ENCODE data around the gene PHACTR2.

PHACTR2 gene

DNA sequence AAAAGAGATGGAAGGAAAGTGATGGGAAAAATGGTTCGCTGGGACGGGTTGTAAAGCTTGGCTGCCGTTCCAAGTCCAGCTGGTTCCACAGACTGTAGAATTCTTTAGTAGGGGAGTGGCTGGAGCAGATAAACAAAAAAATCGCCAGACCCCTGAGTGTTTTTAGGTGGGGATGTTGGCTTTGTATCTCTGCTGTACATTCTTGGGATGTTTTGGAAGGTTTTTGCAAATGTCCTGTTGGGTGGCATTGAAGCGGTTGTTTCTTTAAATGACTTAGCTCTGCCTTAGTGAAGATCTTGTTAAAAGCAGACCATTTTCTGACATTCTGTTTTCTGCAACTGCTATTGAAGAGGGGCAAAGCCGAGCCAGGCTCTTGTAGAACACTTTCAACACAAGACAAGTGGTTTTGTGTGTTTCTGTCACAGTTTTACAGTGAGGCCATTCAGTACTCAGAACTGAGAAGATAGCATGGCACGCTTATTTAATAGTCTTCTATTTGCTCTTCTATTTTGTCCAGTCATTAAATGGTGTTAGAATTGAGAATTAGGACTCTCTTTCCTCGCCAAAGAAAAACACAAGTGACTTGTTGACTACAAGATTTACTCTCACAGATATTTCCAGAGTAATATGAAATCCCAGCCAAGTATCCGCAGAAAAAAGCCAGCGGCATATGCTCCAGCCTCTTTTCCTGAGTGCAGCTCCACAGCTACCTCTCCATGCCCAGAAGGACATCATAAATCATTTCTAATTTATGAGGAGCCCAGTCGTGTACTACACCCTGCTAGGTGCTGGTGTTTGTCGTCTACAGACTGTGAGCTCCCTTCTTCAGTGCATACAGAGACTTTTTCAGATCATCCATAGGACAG, 65.8 kb downstream of the PHACTR2 start:
- DNase-seq: no peak

DNA sequence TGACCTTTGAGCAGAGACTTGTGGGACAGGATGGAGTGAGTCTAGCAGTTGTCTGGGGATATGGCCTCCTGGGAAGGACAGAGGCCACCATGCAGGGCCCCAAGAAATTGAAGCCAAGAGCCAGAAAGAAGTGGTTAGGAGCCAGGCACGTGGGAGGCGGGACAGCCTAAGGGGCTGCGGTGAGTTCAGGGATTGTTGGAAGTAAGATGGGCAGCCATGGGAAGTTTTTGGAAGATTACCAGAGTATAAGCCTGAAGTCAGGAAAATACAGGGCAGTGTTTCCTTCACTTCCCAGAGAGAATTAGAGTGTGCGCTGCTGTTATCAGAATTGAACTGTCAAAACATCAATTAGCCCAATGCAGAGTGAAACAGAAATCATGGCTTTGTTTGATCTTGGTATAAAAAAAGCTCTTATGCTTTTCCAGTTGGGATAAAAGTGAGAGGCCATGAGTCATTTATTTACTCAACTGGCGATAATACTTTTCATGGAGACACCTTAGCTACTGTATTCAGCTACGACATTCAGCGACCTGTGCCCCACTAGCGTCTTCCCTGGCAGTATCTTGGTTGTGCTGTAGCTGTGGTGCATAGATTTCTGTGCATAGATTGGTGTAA, 66.9 kb downstream of the PHACTR2 start:
- DNase-seq: no peak

DNA sequence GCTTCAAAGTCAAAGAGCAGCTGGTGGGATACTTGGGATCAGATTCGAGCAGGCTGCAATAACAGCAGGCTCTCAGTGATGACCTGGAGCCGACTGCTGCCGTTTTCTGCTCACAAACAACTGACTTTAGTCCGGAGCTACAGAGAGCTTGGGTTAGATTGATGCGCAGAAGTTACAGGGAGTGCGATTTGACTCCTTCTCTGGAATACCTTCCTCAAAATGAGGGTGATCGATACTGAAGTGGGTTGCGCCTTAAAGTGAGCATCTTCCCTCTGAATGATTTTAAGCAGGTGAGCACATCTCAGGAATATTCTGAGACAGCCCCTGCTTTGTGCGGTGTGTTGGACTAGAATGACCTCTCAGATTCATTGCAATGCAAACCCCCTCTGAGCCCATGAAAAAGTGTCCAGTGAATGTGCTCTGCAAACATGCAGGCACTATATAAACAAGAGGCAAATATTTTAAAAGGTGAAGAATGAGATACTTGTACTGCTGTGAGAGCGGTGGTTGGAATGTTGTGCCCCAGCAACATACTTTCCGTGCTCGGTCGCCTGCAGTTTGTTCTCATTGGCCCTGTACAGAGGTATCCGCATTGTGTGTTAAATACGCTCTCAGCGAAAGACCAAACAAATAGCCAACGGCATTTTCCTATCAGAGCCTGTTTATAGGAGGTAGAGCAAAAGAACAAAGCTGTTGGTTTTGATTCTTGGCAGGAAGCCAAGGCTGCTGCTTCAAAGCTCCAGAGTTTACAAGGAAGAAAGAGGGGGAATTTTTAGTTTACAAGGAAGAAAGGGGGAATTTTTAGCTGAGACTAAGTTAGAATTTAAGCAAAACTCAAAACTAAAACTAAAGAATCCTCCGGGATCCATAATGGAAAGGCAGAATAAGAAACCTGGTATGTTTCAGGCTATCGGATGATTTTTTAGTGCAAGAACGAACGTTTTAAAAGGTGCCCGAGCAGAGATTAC, 67.7 kb downstream of the PHACTR2 start:
- DNase-seq: no peak

DNA sequence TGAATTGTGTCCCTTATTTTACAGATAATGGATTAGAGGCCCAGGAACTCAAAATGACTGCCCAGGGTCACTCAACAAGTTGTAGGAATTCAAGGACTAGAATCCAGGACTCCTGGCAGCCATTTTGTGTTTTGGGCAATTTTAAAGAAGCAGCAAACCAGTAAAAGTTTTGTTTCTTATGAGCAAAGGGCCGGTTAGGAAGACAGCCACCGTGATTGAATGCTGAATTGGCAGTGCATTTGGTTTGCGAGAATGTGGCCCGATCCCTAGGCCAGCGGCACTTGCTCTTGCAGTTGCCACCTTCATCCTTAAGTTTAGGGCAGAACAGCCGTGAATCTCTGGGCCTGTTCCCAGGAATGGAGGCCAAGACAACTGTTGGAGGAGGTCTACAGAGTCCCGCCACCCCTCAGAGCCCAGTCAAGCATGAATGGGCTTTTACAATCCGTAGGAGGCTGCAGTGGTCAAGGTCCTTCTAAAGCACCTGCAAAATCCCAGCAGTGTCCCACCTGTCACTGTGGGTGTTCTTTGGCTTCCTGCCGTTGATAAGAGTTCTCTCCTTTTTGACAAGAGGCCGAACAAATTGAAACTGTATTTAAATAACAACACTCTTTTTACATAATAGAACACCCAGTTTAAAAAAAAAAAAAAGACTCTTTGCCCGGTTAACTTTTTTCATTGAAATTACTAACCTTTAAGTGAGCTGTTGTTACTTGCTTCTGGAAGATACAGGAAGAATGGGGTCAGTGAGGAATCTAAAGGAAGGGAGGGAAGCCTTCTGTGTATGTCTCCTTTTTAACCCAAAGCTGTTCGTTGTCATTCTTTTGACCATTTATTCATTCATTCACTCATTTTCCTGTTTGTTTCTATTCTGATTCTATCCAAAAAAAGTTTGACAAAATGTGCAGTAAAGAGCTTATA, 68.7 kb downstream of the PHACTR2 start:
- no peak for DNase-seq

DNA sequence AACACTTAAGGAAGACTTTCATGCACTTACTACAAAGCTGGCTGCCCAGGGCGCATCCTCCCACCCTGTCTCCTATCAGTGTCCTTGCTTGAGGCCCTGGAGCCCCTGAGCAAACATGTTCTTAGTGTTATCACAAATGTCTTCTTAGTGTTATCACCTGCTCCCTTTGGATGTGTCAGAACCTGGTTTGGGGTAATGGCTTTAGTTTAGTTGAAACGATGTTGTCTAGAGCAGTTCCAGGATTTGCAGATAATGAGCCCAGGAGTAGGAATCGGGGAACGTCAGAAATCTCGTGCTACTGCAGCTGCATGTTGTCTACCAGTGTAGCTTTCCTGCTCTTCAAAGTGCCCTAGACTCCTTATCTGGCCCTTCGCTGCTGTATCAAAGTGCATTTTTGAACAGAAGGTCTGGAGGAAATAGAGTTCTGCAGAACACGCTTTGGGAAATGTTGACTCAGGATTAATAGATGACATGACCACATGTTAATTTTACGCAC, 69.6 kb downstream of the PHACTR2 start:
- no peak for DNase-seq

DNA sequence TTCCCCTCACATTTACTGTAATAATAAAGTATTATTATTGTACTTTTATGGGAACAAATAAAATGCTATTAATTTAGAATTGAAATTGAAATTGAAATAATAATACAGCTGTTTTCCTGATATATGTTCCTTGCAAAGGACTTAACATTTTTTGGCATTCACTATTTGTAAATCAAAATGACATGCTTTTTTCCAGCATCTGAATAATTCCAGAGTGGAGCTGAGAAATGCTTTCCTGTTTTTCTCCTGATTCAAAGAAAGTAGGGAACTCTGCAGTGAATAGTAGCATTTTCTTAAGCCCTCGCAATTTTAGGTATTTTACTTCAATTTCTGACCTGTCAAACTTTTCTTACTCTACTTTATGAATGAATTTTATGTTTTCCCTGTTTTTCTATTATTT, 72.1 kb downstream of the PHACTR2 start:
- DNase-seq: no peak

DNA sequence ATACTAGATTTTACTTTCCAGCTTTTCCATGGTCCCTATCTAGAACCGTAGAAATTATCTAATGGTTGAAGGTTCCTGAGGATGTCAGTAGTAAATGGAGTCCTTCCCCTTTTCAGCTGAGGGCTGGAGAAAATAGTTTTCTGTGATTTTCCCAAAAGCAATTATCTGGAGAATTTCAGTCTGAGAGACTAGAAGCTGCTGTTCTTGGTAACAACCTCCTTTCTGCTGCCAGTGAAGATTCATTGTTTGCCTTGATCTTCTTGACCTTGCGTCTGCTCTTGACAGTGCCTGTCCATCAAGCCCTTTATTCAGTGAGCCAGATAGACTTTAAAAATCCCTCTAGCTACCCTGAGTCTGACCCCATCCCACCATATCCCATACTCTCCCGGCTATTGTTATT, 73.1 kb downstream of the PHACTR2 start:
- DNase-seq: no peak

DNA sequence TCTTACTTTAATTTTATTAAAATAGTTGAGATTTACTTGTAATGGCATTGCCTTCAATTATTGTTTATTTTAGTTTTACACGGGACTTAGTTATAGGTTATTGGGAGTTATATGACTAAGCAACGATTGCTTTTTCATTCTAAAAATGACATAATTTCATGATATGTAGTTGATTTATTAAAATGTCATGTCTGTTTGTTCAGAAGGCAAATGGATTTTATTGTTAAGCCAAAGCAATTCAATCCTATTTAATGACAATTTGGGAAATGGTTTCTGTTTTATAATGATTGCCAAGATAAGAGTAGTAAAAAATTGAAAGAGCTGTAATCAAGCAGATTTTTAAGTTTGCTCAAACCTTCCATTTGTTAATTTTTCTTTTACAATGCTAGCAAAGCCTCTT, 74.7 kb downstream of the PHACTR2 start:
- no peak for DNase-seq

DNA sequence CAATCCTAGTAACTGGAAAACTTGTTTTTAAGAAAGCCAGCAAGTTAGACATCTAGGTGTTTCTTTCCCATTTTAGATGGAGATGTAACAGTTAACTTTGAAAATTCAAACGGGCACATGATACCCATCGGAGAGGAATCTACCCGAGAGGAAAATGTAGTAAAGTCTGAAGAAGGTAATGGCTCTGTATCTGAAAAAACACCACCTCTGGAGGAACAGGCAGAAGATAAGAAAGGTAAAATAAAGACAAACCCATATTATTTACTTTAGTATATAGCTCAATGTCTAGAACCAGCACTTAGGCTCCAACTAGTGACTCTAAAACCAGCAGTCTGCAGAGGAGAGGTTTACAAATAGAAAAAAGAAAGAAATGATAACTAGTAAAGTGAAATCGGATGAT, 75.9 kb downstream of the PHACTR2 start:
- DNase-seq: no peak

DNA sequence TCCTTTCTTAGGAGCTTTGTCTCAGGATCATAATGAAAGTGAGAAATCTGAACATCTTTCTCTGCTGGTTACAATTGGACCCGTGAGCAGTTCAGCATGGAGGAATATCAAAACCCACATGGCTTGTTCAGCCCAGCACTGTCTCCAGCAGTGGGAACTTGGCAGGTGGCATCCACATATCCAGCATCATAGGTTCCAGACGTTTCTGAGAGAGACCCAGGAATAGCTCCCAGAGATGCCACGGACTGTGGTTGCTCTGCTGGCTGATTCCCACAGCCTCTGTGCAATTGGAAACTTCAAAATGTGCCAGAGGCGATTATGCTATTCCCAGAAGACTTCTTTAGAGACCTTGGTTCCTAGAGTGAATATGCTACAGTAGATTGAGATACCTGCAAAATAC, 76.4 kb downstream of the PHACTR2 start:
- DNase-seq: no peak

DNA sequence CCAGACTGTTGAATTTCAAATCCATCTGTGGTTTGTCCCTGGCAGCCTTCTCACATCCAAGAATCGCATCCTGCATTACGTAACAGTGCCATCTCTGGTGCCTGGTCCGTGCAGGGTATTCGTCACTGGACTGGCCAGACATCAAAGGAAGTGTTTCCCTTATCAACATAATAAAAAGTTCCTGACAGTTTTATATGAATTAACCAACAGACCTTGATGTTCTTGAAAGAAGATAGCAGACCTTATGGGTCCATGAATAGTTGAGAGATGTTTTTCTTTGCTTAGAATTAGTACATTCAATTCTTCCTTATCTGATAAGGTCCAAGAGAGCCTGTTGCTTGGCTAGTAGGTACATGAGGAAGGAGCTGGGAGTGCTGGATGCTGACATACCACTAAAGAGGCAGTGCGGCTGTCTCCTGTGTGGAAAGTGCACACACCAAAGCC, 77.6 kb downstream of the PHACTR2 start:
- DNase-seq: no peak

DNA sequence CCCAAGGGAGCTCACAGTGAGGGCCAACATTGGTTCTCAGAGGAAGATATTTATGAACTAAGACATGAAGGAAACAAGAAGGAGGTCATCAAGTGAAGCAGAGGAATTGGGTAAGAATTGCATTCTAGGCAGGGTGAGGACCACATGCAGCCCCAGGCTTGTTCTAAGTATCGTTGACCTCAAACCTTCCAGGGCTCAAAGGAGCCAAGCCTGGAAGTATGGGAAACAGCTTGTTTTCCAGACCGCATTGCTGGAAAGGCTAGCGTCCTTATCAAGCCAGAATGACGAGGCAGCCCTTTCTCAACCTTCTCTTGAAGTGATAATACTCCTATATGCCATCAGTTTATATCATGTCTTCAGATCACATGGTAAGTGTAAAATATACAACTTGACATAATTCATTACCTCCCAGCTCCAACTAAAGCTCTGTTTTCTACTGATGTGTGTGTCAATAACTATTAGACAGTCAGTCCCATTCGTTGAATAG, 79.6 kb downstream of the PHACTR2 start:
- no peak for DNase-seq

DNA sequence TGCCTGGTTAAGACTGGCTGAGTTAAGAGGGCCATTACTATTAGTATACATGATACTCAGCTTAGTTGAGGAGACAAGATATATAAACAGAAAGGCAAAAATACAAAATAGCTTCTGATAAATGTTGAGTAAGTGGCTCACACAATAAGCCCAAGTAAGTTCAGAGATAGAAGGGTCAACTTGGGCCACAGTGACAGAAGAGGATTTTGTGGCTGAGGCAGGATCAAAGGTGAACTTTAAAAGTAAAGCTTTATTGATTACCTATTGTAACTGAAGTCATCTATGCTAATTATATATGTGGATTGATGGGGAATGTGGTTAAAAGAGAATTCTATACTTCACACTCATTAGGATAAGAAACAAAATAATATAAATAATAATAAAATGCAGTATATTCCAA, 80.8 kb downstream of the PHACTR2 start:
- no peak for DNase-seq

DNA sequence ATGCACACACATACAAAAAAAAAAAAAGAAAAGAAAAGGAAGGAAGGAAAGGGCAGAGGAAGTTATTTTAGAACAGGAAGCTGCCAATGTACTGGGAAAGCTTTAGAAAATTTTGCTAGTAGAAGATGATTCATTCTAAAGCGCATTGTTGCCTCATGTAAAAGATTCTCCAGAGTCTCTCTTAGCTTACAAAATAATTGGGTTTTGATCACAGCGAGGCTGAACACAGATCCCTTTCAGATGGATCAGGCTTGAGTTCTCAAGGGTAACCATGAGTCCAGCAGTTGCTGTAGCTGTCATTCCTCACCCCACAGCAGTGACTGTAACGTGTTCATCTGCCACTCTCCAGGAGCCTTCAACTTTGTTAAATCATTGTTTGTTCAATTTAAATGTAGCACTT, 81.9 kb downstream of the PHACTR2 start:
- DNase-seq: no peak

DNA sequence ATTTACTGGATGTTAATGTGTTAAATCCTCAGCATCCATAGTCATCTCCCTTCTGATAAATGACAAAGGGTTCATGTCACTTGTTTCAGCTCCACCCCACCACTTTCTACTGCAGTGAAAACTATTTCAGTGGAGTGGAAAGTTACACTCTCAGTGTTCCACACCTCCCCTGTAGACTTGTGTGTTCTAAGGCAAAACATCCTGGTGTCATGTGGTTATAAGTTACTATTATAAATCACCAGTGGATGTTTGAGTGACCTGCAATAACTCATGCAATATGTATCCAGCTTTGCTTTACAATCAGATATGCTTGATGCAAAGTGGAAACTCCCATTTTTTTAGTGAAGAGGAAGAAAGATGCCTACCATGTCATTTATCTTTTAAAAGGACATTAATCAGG, 83.3 kb downstream of the PHACTR2 start:
- DNase-seq: no peak

DNA sequence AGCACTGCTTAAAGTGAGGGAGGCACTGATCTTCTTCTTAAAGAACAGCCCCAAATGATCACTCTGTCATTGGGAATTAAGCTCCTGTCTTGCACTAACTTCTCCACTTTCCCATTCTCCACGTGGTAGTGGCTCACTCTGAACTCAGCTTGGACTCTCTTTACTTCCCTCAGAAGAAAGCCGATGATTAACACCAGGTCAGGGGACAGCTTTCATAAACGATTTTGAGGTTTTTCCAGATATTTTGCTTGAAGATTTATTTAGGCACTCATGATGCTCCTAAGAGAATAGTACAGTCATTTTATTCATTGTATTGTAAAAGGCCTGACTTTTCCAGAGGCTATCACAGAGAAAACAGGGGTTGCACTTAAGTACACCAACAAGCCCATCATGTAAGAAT, 84.4 kb downstream of the PHACTR2 start:
- no peak for DNase-seq

DNA sequence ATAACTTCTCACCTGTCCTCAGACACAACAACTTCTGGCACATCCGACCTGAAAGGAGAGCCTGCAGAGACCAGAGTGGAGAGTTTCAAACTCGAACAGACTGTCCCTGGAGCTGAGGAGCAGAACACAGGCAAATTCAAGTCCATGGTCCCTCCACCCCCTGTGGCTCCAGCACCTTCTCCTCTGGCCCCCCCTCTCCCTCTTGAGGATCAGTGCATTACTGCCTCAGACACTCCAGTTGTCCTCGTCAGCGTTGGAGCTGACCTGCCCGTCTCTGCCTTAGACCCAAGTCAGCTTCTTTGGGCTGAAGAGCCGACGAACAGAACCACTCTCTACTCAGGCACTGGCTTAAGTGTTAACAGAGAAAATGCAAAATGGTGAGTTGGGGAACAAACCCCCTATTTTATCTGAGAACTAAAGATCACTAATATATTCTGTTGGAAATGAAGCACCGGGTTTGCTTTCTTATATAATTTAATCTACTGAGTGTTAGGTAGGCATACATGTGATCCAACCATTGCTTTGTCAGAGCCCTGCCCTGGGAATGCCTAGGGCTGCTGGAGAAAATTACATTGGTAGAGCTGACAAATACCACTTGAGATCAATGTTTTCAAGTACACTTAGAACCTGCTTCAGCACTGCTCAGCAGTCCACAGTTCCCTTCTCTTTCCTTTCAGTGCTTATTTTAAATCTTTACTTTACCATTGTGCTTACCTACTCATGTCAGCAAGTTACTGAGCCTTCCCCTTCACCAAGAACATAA, 87.8 kb downstream of the PHACTR2 start:
- DNase-seq: no peak

DNA sequence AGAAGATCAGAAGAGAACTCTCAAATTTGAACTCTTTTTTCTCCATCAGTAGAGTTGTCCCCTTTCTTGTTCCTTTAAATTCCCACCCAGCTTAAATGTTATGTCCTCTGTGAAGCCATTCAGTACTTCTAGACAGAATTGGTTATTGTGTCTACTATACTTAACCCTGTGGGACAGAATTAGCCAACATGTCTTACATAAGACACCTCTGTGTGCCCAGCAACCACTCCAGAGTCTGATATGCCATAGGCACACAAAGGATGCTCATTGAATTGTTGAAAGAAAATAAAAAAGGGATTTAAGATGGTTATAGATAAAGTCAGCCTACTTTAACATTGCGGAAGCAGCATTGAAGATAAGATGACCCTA, 88.4 kb downstream of the PHACTR2 start:
- DNase-seq: no peak

DNA sequence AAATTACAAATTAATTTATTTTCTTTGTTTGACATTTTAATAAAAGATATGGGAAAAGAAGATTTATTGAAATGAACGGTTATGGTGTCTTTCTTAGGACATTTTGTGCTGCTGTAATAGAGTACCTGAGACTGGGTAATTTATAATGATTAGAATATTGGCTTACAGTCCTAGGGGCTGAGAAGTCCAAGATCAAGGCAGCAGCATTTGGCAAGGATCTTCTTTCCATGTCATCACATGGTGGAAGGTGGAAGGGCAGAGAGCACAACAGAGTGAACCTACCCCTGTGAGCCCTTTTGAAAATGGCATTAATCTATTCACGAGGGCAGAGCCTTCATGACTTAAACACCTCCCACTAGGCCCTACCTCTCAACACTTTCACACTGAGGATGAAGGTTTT, 89.7 kb downstream of the PHACTR2 start:
- DNase-seq: no peak

DNA sequence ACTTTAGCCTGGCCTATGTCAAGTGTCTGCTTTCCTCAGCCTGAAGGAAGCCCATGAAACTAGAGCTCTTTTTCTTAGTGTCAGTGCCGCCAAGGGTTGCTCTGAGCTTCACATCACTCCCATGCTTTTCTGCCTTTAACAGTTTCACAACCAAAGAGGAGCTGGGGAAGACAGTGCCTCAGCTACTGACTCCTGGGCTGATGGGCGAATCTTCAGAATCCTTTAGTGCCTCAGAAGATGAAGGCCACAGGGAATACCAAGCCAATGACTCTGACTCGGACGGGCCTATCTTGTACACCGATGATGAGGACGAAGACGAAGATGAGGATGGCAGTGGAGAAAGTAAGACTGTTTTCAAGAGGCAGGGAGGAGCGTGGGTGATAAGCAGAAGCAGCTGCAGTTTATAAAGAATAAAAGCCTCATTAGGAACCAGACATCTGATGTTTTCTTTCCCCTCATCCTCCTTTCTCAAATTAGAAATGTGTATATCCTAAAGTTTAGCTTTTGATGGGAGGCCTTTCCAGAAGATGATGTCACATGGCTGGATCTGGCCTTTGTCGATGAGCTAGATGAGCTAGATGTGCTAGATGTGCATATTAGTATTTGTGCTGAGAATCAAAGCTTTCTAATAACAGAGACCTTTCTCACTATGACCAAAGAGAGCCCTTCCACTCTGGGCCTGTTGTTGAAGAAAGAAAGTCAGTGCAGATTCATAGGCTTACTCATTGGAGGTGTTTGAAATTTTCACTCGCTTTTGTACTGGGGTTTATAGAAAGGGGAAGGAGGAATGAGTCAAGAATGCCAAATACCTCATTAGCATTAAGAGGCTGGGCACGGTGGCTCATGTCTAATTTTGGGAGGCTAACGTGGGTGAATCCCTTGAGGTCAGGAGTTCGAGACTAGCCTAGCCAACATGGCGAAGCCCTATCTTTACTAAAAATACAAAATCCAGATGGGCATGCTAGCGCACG, 94.6 kb downstream of the PHACTR2 start:
- no peak for DNase-seq

All from activated CD4-positive, alpha-beta T cell treated with anti-CD3 and anti-CD28 coated beads, Interleukin-2, Interleukin-6, amounts not matched to agents 100 ng/mL and 50 ng/mL, durations not matched to agents 16 hours and 8 hours (primary cell).